Measurements from ENCODE around the gene GPRASP1.

GRCh38 chrX:102659790-102660757 lies 8.8 kb downstream of the GPRASP1 start:
- TF ChIP-seq EZH2 (IDR thresholded peaks at IDR 0.05), result no peak
- no peak for TF ChIP-seq EZH2phosphoT487 (IDR thresholded peaks at IDR 0.05; ENCODE audit: borderline replicate concordance)
- TF ChIP-seq, protein P1, sequence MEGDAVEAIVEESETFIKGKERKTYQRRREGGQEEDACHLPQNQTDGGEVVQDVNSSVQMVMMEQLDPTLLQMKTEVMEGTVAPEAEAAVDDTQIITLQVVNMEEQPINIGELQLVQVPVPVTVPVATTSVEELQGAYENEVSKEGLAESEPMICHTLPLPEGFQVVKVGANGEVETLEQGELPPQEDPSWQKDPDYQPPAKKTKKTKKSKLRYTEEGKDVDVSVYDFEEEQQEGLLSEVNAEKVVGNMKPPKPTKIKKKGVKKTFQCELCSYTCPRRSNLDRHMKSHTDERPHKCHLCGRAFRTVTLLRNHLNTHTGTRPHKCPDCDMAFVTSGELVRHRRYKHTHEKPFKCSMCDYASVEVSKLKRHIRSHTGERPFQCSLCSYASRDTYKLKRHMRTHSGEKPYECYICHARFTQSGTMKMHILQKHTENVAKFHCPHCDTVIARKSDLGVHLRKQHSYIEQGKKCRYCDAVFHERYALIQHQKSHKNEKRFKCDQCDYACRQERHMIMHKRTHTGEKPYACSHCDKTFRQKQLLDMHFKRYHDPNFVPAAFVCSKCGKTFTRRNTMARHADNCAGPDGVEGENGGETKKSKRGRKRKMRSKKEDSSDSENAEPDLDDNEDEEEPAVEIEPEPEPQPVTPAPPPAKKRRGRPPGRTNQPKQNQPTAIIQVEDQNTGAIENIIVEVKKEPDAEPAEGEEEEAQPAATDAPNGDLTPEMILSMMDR (IDR thresholded peaks at IDR 0.05 in 2 of 3, conservative IDR thresholded peaks at IDR 0.05 in 1 of 3; ENCODE audit: borderline replicate concordance in 1 of 3, insufficient read depth in 1 of 3, low read depth in 2 of 3, low read length in 2 of 3), result no peak
- TF ChIP-seq EGR1 (IDR thresholded peaks at IDR 0.05; ENCODE audit: low read depth), result no peak
- TF ChIP-seq, protein P2, sequence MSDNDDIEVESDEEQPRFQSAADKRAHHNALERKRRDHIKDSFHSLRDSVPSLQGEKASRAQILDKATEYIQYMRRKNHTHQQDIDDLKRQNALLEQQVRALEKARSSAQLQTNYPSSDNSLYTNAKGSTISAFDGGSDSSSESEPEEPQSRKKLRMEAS (IDR thresholded peaks at IDR 0.05), result no peak
- no peak for TF ChIP-seq JUND (IDR thresholded peaks at IDR 0.05)
- TF ChIP-seq ZFX (IDR thresholded peaks at IDR 0.05), result no peak

All from HCT116 (cell line).